Bladder microvascular endothelial cell (primary cell): Measurements from ENCODE around the gene OR2AG1. TPM values are rescaled to one million over a fixed set of nuclear protein-coding genes. Genes with fewer than 3 reads are reported as not detected.

Experiments
- total RNA-seq: library from RNA; depleted of rRNA; stranded (reverse); fragments of >200 nt; gene quantifications from 2 replicates; pipeline ENCODE4 v1.2.3, GENCODE V29; 2014

Gene OR2AG1, protein sequence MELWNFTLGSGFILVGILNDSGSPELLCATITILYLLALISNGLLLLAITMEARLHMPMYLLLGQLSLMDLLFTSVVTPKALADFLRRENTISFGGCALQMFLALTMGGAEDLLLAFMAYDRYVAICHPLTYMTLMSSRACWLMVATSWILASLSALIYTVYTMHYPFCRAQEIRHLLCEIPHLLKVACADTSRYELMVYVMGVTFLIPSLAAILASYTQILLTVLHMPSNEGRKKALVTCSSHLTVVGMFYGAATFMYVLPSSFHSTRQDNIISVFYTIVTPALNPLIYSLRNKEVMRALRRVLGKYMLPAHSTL
- total RNA-seq = under 0.01 TPM in 1 of 2 replicates, not detected in the other

DNA sequence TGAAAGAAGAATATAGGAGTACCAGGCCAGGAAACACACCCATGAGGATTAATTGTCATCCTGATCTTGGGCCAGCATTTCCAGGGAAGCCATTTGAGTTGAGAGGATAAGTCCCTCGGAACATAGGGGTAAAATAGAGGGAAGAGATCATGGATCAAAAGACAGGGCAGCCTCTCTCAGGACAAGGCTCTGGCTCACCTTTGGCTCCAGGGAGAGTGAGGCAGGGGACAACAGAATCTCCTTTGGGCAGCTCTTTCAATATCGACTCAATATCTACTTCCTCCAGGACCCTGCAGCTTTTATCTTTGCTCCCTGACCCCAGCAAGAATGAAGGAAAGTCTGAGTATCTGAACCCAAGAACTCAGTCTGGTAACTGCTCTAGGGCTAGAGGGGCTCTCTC is at the start of gene OR2AG1:
OR2AG1 (plus strand) TSS at position 301 of the 400 bp plus-strand sequence. CDS start 2,018 bp downstream, outside the sequence.

DNA sequence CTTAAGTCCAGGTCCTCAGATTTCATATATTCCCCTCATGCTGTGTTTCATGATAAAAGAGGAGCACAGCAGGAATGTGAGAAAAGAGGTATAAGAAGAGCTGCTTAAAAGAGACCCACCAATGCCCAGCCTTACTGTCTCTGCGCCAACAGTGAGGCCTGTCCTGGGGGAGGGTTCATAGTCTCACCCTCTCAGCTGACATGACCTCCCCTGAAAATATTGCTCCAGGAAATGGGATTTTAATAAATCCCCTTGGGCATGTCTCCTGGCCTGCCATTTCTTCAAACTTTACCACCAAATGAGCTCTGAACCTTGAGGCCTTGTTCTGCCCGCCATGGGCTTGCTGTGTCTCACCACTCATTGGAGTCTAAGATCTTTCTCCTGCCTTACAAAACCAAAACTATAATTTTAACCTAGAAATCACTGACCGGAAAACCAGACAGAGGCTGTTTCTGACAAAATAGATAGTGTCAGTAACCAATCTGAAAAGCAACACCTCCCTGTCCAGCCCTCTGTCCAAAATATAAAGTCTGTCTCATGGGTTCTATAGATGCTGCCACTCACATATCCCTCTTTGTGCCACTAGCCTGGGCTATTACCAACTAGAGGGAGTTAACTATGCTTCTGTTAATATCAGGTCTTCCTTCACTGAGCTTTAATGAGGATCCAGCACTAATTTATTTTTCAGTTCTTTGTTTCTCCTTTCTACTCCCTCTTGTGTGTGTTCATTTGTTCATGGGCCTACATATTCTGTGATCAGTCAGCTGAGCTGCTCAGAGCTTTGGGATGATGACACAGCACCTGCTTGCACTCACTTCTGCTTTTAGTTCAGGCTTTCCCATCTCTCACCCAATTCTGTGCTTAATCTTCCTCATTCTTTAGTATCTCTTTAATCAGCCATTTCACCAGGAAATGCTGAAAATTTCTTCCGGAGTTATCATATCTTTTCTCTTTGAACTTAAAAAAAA is 10.6 kb upstream of the OR2AG1 start, which contains the start of gene OR2AG2:
OR2AG2 (minus strand) TSS at position 51 of the 968 bp plus-strand sequence. CDS start 3,019 bp downstream, outside the sequence.

DNA sequence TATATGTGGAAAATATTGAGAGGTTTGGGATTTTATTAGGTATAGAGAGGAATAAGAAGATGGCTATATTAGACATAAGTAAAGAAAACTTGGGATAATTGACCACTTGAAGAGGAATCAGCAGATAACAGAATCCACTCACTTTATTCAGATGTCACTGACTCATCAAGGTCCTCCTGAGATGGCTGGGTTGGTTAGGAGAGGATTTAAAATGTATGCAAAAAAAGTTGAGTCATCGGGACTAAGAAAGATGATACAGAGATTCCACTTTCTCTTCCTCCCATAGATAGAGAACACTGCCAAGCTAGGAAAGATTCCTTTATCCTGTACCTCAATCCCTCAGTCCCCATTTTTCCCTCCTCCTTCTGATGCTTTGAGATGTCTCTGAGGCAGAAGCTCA is 16.6 kb downstream of the OR2AG1 start, which contains the start of gene OR6A2:
OR6A2 (minus strand) TSS at position 288 of the 400 bp plus-strand sequence. CDS start 3,981 bp downstream, outside the sequence.

Other genes starting within 250 kb of the OR2AG1 start
- gene RRP8, start 179.4 kb upstream of the OR2AG1 start, total RNA-seq = 7.1 and 15.1 TPM in 2 replicates
- gene ILK, start 179.2 kb upstream of the OR2AG1 start, total RNA-seq = 139 and 265 TPM in 2 replicates
- gene TAF10, start 170.8 kb upstream of the OR2AG1 start, total RNA-seq = 22.5 and 46.9 TPM in 2 replicates
- gene TPP1, start 163.6 kb upstream of the OR2AG1 start, total RNA-seq = 35.5 and 214 TPM in 2 replicates
- 20.2 and 92.1 TPM in 2 replicates for gene DCHS1, start 127.2 kb upstream of the OR2AG1 start, total RNA-seq
- 64.3 and 65.7 TPM in 2 replicates for gene MRPL17, start 99.7 kb upstream of the OR2AG1 start, total RNA-seq
- gene OR2AG2, start 11.0 kb upstream of the OR2AG1 start, total RNA-seq = under 0.01 and 0.31 TPM in 2 replicates
- gene OR6A2, start 16.7 kb downstream of the OR2AG1 start, total RNA-seq = 0.16 and 0.38 TPM in 2 replicates
- gene OR10A5, start 62.7 kb downstream of the OR2AG1 start, total RNA-seq = not detected in 2 replicates
- not detected in 2 replicates for gene OR10A2, start 80.0 kb downstream of the OR2AG1 start, total RNA-seq
- not detected in 2 replicates for gene OR10A4, start 93.6 kb downstream of the OR2AG1 start, total RNA-seq
- gene OR2D2, start 109.5 kb downstream of the OR2AG1 start, total RNA-seq = 0.16 and 0.19 TPM in 2 replicates
- gene OR2D3, start 138.0 kb downstream of the OR2AG1 start, total RNA-seq = not detected in 2 replicates
- gene ZNF215, start 143.4 kb downstream of the OR2AG1 start, total RNA-seq = 1.4 and 2.3 TPM in 2 replicates
- 0.65 and 1.8 TPM in 2 replicates for gene ZNF214, start 237.3 kb downstream of the OR2AG1 start, total RNA-seq
- under 0.01 TPM in 1 of 2 replicates, not detected in the other for gene NLRP14, start 237.5 kb downstream of the OR2AG1 start, total RNA-seq